Left ventricle myocardium inferior (tissue), 1 donor: Measurements from ENCODE around the gene PSMD3. TPM values are rescaled to one million over a fixed set of nuclear protein-coding genes. Genes with fewer than 3 reads are reported as not detected.

ENCODE experiments used
- DNase-seq: peaks from one replicate; pipeline ENCODE4 v3.0.0-alpha.2; 2020
- H3K27ac ChIP-seq: fragments of 200-600 bp; replicated peaks from 2 replicates; pipeline ENCODE4 v1.8.0; 2021
- H3K27me3 ChIP-seq: fragments of 200-600 bp; 2 replicates; pipeline ENCODE4 v1.8.0; 2021; ENCODE audit warnings: low read depth
- H3K36me3 ChIP-seq: fragments of 200-600 bp; 2 replicates; pipeline ENCODE4 v1.8.0; 2021
- H3K4me1 ChIP-seq: fragments of 200-600 bp; 2 replicates; pipeline ENCODE4 v1.8.0; 2021
- H3K4me3 ChIP-seq: fragments of 200-600 bp; 2 replicates; pipeline ENCODE4 v1.8.0; 2021; ENCODE audit warnings: mild to moderate bottlenecking, moderate library complexity
- H3K9me3 ChIP-seq: fragments of 200-600 bp; replicated peaks from 2 replicates; pipeline ENCODE4 v1.8.0; 2021
- CTCF ChIP-seq: fragments of 200-600 bp; IDR thresholded peaks from 2 replicates; pipeline ENCODE4 v1.8.0; 2021; ENCODE audit warnings: antibody characterized with exemption, mild to moderate bottlenecking, borderline replicate concordance
- intact Hi-C: fragments of 100-400 bp; cut with micrococcal nuclease; formaldehyde crosslinking; loops from one replicate; pipeline ENCODE4 v1.11.0; 2022
- total RNA-seq: library from RNA; stranded (reverse); fragmentation: NEBNext Ultra II Directional; extraction: Animal tissue kit (Norgen Biotek cat#: 25700); gene quantifications from one replicate; pipeline ENCODE4 v1.2.1, GENCODE V29; 2021
- donor health status: DM: no; HTN: yes; CAD: no; lungs with severe emphysema.

The PSMD3 gene
- total RNA-seq, 1 donor from 2014 or later = 86.7 TPM

DNA sequence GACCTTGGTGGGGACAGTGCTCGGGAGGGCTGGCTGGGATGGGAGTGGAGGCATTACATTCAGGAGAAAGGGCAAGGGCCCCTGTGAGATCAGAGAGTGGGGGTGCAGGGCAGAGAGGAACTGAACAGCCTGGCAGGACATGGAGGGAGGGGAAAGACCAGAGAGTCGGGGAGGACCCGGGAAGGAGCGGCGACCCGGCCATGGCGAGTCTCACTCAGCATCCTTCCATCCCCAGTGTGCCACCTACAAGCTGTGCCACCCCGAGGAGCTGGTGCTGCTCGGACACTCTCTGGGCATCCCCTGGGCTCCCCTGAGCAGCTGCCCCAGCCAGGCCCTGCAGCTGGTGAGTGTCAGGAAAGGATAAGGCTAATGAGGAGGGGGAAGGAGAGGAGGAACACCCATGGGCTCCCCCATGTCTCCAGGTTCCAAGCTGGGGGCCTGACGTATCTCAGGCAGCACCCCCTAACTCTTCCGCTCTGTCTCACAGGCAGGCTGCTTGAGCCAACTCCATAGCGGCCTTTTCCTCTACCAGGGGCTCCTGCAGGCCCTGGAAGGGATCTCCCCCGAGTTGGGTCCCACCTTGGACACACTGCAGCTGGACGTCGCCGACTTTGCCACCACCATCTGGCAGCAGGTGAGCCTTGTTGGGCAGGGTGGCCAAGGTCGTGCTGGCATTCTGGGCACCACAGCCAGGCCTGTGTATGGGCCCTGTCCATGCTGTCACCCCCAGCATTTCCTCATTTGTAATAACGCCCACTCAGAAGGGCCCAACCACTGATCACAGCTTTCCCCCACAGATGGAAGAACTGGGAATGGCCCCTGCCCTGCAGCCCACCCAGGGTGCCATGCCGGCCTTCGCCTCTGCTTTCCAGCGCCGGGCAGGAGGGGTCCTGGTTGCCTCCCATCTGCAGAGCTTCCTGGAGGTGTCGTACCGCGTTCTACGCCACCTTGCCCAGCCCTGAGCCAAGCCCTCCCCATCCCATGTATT is 35.7 kb downstream of the PSMD3 start:
- H3K9me3 ChIP-seq = no peaks in the 10 kb centered on the region
- H3K36me3 ChIP-seq = peaks cover 21% of the 10 kb centered on the region
- peak overlapping the region; percentile 50 for H3K27ac ChIP-seq
- H3K27me3 ChIP-seq = no peaks in the 10 kb centered on the region
- no peak overlapping the region for H3K4me3 ChIP-seq
- intact Hi-C loops = no loop called here
- TF ChIP-seq CTCF = no peak
- no peak for DNase-seq
- peaks cover 63% of the 10 kb centered on the region for H3K4me1 ChIP-seq

DNA sequence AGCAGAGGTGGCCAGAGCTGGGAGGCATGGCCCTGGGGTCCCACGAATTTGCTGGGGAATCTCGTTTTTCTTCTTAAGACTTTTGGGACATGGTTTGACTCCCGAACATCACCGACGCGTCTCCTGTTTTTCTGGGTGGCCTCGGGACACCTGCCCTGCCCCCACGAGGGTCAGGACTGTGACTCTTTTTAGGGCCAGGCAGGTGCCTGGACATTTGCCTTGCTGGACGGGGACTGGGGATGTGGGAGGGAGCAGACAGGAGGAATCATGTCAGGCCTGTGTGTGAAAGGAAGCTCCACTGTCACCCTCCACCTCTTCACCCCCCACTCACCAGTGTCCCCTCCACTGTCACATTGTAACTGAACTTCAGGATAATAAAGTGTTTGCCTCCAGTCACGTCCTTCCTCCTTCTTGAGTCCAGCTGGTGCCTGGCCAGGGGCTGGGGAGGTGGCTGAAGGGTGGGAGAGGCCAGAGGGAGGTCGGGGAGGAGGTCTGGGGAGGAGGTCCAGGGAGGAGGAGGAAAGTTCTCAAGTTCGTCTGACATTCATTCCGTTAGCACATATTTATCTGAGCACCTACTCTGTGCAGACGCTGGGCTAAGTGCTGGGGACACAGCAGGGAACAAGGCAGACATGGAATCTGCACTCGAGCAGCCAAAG is 36.9 kb downstream of the PSMD3 start:
- Histone ChIP-seq H3K9me3 (no peaks in the 10 kb centered on the region), H3K4me1 (peaks cover 75% of the 10 kb centered on the region), H3K27me3 (no peaks in the 10 kb centered on the region), H3K27ac (peak overlapping the region; percentile 50), H3K36me3 (peaks cover 34% of the 10 kb centered on the region), H3K4me3 (no peak overlapping the region)
- intact Hi-C loops = no loop called here
- no peak for TF ChIP-seq CTCF
- DNase-seq = peak; percentile 57

DNA sequence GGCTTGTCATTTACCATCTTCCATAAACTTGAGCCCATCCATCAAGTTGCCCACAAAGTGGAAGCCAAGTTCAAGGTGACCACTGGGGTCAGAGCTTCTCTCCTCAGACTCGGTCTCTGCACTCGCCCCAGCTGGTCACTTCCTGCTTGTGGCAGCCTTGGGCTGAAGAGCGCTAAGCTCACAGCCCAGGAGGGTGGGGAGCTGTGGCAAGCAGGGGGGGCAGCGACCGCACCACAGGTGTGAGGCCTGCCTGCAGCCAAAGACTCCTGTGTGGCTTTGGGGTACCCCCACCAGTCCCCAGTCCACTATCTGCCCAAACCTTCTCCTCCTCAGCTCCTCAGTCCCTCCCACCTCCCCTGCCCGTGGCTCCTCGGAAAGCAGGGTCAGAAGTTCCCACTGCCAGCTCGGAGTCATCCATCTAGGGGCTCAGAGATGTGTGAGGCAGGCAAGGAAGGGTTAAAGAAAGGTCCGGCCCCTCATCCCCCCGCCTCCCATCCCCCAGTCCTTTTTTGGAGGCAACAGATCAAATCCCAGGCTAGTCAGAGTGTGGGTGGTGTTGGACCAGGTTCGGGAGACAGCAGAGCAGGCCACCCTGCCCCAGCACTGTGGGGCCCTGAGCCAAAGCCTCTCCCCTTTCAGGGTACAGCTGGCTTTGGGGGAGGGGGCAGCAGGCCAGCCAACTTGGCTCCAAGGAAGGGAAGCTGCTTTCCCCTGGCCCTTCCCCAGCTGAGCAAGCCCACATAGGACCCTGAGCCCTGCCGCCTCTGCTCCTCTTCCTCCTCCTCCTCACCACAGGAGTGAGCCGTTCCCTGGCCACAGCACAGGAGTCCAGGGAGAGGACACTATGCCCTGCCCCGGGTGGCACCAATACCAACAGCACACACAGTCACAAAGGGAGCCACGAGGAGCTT is 37.9 kb downstream of the PSMD3 start:
- peak; percentile 50 for DNase-seq
- intact Hi-C loops = no loop called here
- H3K27ac ChIP-seq = peak overlapping the region; percentile 50
- H3K36me3 ChIP-seq = peaks cover 41% of the 10 kb centered on the region
- peaks cover 83% of the 10 kb centered on the region for H3K4me1 ChIP-seq
- no peaks in the 10 kb centered on the region for H3K27me3 ChIP-seq
- no peak overlapping the region for H3K4me3 ChIP-seq
- TF ChIP-seq CTCF = no peak
- H3K9me3 ChIP-seq = no peaks in the 10 kb centered on the region

DNA sequence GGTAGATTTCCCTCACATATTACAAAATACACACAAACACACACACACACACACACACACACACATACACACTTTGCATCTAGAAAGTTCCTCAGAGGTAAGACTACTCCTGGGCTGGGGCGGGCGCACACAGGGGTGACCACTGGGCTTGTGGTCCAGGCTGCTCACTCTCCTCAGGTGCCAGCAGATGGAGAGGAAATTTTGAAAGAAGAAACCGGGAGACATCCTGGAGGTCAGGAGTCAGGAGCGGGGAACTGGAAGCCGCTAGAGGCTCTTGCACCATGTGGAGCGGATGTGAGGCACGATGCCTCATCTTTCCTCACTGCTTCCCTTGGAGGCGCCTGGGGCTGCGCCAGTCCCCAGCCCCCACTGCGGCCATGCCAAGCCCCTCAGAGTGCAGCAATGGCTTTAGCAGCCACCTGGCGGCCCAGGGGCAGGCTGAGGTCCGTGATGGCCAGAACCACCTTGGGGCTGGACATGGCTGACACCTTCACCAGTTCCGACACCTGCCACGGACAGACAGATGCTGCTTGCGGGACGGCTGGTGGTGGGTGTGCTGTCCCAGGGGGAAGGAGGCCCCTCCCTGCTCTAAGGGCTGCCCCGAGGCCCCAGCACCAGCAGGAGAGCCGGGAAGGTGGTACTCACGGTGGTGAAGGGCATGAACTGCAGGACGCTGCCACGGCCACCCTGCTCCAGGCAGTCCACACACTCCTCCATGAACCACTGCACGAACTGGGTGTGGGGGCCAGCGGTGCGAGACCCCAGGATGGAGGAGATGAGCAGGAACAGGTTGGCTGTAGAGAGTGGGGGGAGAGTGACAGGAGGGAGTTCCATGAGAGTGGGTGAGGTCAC is 38.8 kb downstream of the PSMD3 start:
- Histone ChIP-seq H3K9me3 (no peaks in the 10 kb centered on the region), H3K27me3 (no peaks in the 10 kb centered on the region), H3K27ac (peak overlapping the region; percentile 50), H3K4me1 (peaks cover 79% of the 10 kb centered on the region), H3K4me3 (no peak overlapping the region), H3K36me3 (peaks cover 47% of the 10 kb centered on the region)
- TF ChIP-seq CTCF = no peak
- intact Hi-C loops = no loop called here
- DNase-seq = no peak
